A549 (cell line): Measurements from ENCODE around the gene TRAK1. TPM values are rescaled to one million over a fixed set of nuclear protein-coding genes. Genes with fewer than 3 reads are reported as not detected.

Experiments
- ATAC-seq, 2 experiments: fragments of 200-7000 bp in 1 of 2; fragments of >200 bp in 1 of 2; cut with Nextera tagmentation in 1 of 2; cut with Tn5 transposase in 1 of 2; 3 replicates each; pipeline versions ENCODE4 v1.8.0 to v1.9.1; 2018 to 2020; ENCODE audit warnings: mild to moderate bottlenecking in 1 of 2, moderate library complexity in 1 of 2
- CTCF ChIA-PET: fragments of 300-600 bp; sonication (Branson Sonifier 250); formaldehyde crosslinking; extraction: SDS; loops from one replicate; lab custom pipeline; 2021; ENCODE audit warnings: antibody characterized with exemption, inconsistent platforms; lab: Yijun Ruan, JAX
- POLR2A ChIA-PET: fragments of 350-600 bp; formaldehyde crosslinking; extraction: SDS; loops from one replicate; lab custom pipeline; 2021; ENCODE audit warnings: antibody characterized with exemption, inconsistent platforms; lab: Yijun Ruan, JAX
- DNase-seq, 2 experiments: peaks; one replicate each; pipeline versions ENCODE4 v3.0.0 to v3.0.0-alpha.2; 2011 to 2016; ENCODE audit warnings: low read depth in 1 of 2, low spot score in 1 of 2
- FAIRE-seq: peaks from 2 replicates; lab custom pipeline; 2011; peaks lifted over from hg19 to GRCh38; lab: Jason Lieb, UNC
- H3K27ac ChIP-seq, 2 experiments: fragments of >200 bp; sonication (Bioruptor Twin); formaldehyde crosslinking; 3 replicates each; pipeline ENCODE4 v1.5.1; 2016 to 2017
- H3K4me1 ChIP-seq: fragments of >200 bp; sonication (Bioruptor Twin); formaldehyde crosslinking; 3 replicates; pipeline ENCODE4 v1.6.1; 2016
- H3K4me2 ChIP-seq: fragments of >200 bp; sonication (Bioruptor Twin); formaldehyde crosslinking; 3 replicates; pipeline ENCODE4 v1.6.1; 2016
- H3K4me3 ChIP-seq: fragments of >200 bp; sonication (Bioruptor Twin); formaldehyde crosslinking; 3 replicates; pipeline ENCODE4 v1.5.1; 2016
- H3K9me3 ChIP-seq: fragments of >200 bp; sonication (Bioruptor Twin); formaldehyde crosslinking; 3 replicates; pipeline ENCODE4 v1.6.1; 2016
- BCL3 ChIP-seq: fragments of >200 bp; sonication (Bioruptor Twin); formaldehyde crosslinking; IDR thresholded peaks from 3 replicates; pipeline ENCODE4 v1.6.1; 2016
- CEBPB ChIP-seq, 2 experiments: fragments of >200 bp in 1 of 2; sonication (Bioruptor Twin) in 1 of 2; formaldehyde crosslinking in 1 of 2; IDR thresholded peaks; 2 replicates each; pipeline ENCODE4 v1.6.1; 2012 to 2016
- HEYL ChIP-seq: fragments of 250-450 bp; sonication (Bioruptor Pico); IDR thresholded peaks from 2 replicates; pipeline ENCODE4 v1.8.0; 2021; ENCODE audit warnings: mild to moderate bottlenecking, moderate library complexity
- KDM5A ChIP-seq: fragments of 200-600 bp; sonication (generic); IDR thresholded peaks from 2 replicates; pipeline ENCODE4 v1.6.1; 2016; ENCODE audit warnings: antibody characterized with exemption, mild to moderate bottlenecking
- NR3C1 ChIP-seq: fragments of >200 bp; sonication (Bioruptor Twin); formaldehyde crosslinking; IDR thresholded peaks from 3 replicates; pipeline ENCODE4 v1.6.1; 2017
- RAD21 ChIP-seq, 2 experiments: fragments of >200 bp in 1 of 2; sonication (Bioruptor Twin) in 1 of 2; formaldehyde crosslinking in 1 of 2; IDR thresholded peaks in 1 of 2; conservative IDR thresholded peaks in 1 of 2; 2 replicates in 1 of 2; 3 replicates in 1 of 2; pipeline ENCODE4 v1.6.1; 2012 to 2018; ENCODE audit warnings: inconsistent platforms in 1 of 2
- SMC3 ChIP-seq: fragments of >200 bp; sonication (Bioruptor Twin); formaldehyde crosslinking; IDR thresholded peaks from 3 replicates; pipeline ENCODE4 v1.6.1; 2018; ENCODE audit warnings: inconsistent platforms
- ZFP36 ChIP-seq: fragments of 450-650 bp; IDR thresholded peaks from 2 replicates; pipeline ENCODE4 v1.6.1; 2014; ENCODE audit warnings: borderline replicate concordance; ENCODE audit not compliant: partially characterized antibody
- WGBS: methylation state at CpG from one replicate; pipeline ENCODE4 v1.1.6; 2017; ENCODE audit errors: missing lambda C conversion rate; 5-methylcytosine and 5-hydroxymethylcytosine counted together
- polyA plus RNA-seq, 4 experiments: library from polyadenylated mRNA; depleted of rRNA in 3 of 4; stranded (reverse); fragments of >200 nt; fragmentation: RNase III in 1 of 4; extraction: RNeasy Plus Mini Kit Qiagen cat#74134 plus additional on column Dnase treatment in 1 of 4; gene quantifications; 2 replicates in 3 of 4; 3 replicates in 1 of 4; pipeline ENCODE4 v1.2.3, GENCODE V29; 2011 to 2017
- TF ChIP-seq, protein P1 (sequence below): fragments of >200 bp; sonication (Bioruptor Twin); formaldehyde crosslinking; IDR thresholded peaks from 3 replicates; pipeline ENCODE4 v1.5.1; 2016

Gene TRAK1
- polyA plus RNA-seq, 2 of the 4 experiments (the other 2 are of a cell fraction) = 12.2 to 22.3 TPM

- TF ChIP-seq, protein P1, sequence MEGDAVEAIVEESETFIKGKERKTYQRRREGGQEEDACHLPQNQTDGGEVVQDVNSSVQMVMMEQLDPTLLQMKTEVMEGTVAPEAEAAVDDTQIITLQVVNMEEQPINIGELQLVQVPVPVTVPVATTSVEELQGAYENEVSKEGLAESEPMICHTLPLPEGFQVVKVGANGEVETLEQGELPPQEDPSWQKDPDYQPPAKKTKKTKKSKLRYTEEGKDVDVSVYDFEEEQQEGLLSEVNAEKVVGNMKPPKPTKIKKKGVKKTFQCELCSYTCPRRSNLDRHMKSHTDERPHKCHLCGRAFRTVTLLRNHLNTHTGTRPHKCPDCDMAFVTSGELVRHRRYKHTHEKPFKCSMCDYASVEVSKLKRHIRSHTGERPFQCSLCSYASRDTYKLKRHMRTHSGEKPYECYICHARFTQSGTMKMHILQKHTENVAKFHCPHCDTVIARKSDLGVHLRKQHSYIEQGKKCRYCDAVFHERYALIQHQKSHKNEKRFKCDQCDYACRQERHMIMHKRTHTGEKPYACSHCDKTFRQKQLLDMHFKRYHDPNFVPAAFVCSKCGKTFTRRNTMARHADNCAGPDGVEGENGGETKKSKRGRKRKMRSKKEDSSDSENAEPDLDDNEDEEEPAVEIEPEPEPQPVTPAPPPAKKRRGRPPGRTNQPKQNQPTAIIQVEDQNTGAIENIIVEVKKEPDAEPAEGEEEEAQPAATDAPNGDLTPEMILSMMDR = peak; percentile 50
- TF ChIP-seq NR3C1 (no peak), SMC3 (peak; percentile 71), RAD21 (conservative IDR thresholded peaks at IDR 0.05 in 1 of 2, IDR thresholded peaks at IDR 0.05 in 1 of 2) (peak; percentile 65 to 68)
- TF ChIP-seq, all 56 proteins: peak for 3
- no peak overlapping the region for H3K4me3 ChIP-seq
- ATAC-seq (peak; percentile 73 to 80), DNase-seq (peak; percentile 28 to 29), FAIRE-seq (no peak)
- 49% methylated on average over 14 of the region's 14 CpGs for WGBS
- ChIA-PET POLR2A (no interaction called here), CTCF (interaction anchor here (0.6 to 6.7 kb wide), 27 partner anchors 9 to 764 kb away, joined by 3 to 102 read pairs (median 4); no protein-coding TSS in a partner anchor)
- peaks cover 15% of the 10 kb centered on the region for H3K4me1 ChIP-seq
- no peak overlapping the region for H3K27ac ChIP-seq
- no peaks in the 10 kb centered on the region for H3K9me3 ChIP-seq
- no peak overlapping the region for H3K4me2 ChIP-seq
Measured at GRCh38 chr3:42117175-42118008, 26.2 kb downstream of the TRAK1 start.

GRCh38 chr3:42118762-42119361 lies 27.7 kb downstream of the TRAK1 start:
- ATAC-seq = peak; percentile 94
- peaks cover 15% of the 10 kb centered on the region for H3K4me1 ChIP-seq

DNA sequence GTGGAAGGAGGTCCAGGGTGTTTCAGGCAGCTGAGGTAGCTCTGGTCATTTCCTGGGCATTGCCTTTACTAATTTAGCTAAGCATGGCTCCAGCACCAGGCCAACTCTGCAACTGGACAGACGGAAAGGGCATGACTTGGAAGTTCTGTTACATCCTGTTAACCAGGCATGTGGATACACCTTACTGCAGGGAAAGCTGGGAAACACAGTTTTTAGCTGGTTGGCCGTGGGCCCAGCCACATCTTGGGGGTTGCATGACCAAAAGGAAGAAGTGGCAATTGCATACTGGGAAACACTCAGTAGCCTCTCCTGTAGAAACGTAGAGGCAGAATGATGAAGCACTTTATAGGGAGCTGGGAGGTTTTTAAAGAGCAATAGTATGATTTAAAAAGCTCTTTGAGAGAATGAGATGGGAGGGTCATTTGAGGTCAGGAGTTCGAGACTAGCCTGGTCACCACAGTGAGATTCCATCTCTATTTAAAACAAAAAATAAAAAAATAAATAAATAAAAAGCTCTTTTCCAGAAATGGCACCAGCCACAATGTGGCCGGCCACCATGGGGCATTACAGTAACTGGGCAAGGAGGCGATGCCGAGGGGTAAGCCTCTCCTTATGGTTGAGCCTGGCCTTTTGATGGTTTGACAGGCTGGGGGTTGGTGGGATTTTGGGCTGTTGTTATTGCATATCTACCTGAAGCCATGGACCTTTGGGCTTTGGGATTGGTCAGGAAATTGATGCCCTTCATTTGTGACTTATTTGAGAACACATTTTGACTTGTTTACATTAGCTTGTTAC lies 28.6 kb downstream of the TRAK1 start:
- DNase-seq (no peak), ATAC-seq (no peak), FAIRE-seq (no peak)
- TF ChIP-seq CEBPB (IDR thresholded peaks at IDR 0.05) (no peak), HEYL (CRISPR knock-in tag) (no peak), BCL3 (no peak), ZFP36 (no peak), KDM5A (no peak)
- no peak overlapping the region for H3K4me3 ChIP-seq
- ChIA-PET POLR2A (interaction anchor here (0.8 kb wide), 1 partner anchor 71 kb away, joined by 3 read pairs; no protein-coding TSS in a partner anchor), CTCF (interaction anchor here (0.6 to 6.7 kb wide), 15 partner anchors 9 to 110 kb away, joined by 3 to 102 read pairs (median 4); no protein-coding TSS in a partner anchor)
- 82% methylated on average over 7 of the region's 7 CpGs for WGBS
- no peak overlapping the region for H3K4me2 ChIP-seq
- 0 out of 6 replicates have a peak overlapping the region, but pooled peaks of 1 of the 2 experiments have one; percentile 39 for H3K27ac ChIP-seq
- peaks cover 15% of the 10 kb centered on the region for H3K4me1 ChIP-seq
- H3K9me3 ChIP-seq = no peaks in the 10 kb centered on the region

More at GRCh38 chr3:42118762-42119361, 27.7 kb downstream of the TRAK1 start:
- Histone ChIP-seq H3K9me3 (no peaks in the 10 kb centered on the region), H3K4me2 (no peak overlapping the region), H3K27ac (0 out of 6 replicates have a peak overlapping the region, but pooled peaks of 1 of the 2 experiments have one; percentile 29), H3K4me3 (no peak overlapping the region)
- ChIA-PET CTCF (interaction anchor here (0.6 to 6.7 kb wide), 22 partner anchors 10 to 110 kb away, joined by 3 to 102 read pairs (median 4); no protein-coding TSS in a partner anchor), POLR2A (interaction anchor here (0.8 kb wide), 1 partner anchor 72 kb away, joined by 3 read pairs; no protein-coding TSS in a partner anchor)
- FAIRE-seq = no peak
- WGBS = 46% methylated on average over 2 of the region's 2 CpGs
- TF ChIP-seq KDM5A (no peak), SMC3 (peak; percentile 67), RAD21 (conservative IDR thresholded peaks at IDR 0.05 in 1 of 2, IDR thresholded peaks at IDR 0.05 in 1 of 2) (peak; percentile 70 to 78)
- TF ChIP-seq, protein P1 = peak; percentile 63
- peak; percentile 63 to 72 for DNase-seq
